ENCODE data around the gene ZIC2.

Gene ZIC2

GRCh38 chr13:99953138-99953755 is 28.3 kb upstream of the ZIC2 start:
- DNase-seq (ENCODE audit: low spot score): no peak
- Mint-ChIP-seq H3K4me1 (ENCODE audit: low read depth) (no peaks in the 10 kb centered on the region), H3K9me3 (no peaks in the 10 kb centered on the region), H3K27ac (no peak overlapping the region), H3K27me3 (ENCODE audit: low read depth) (peaks cover 87% of the 10 kb centered on the region), H3K36me3 (ENCODE audit: low read depth) (no peaks in the 10 kb centered on the region), H3K4me3 (no peak overlapping the region)

- H3K4me3 Mint-ChIP-seq: no peak overlapping the region
- H3K27ac Mint-ChIP-seq: no peak overlapping the region
Observed at GRCh38 chr13:99955107-99955746, 26.4 kb upstream of the ZIC2 start.

GRCh38 chr13:99955747-99956472 is 25.7 kb upstream of the ZIC2 start:
- Mint-ChIP-seq H3K27ac (no peak overlapping the region), H3K27me3 (ENCODE audit: low read depth) (peaks cover 87% of the 10 kb centered on the region), H3K4me1 (ENCODE audit: low read depth) (no peaks in the 10 kb centered on the region), H3K36me3 (ENCODE audit: low read depth) (no peaks in the 10 kb centered on the region), H3K9me3 (no peaks in the 10 kb centered on the region), H3K4me3 (no peak overlapping the region)
- no peak for DNase-seq (ENCODE audit: low spot score)

More at GRCh38 chr13:99955107-99955746, 26.4 kb upstream of the ZIC2 start:
- DNase-seq (ENCODE audit: low spot score): no peak
- Mint-ChIP-seq H3K36me3 (ENCODE audit: low read depth) (no peaks in the 10 kb centered on the region), H3K27me3 (ENCODE audit: low read depth) (peaks cover 89% of the 10 kb centered on the region), H3K9me3 (no peaks in the 10 kb centered on the region), H3K4me1 (ENCODE audit: low read depth) (no peaks in the 10 kb centered on the region)

- DNase-seq (ENCODE audit: low spot score): no peak
- no peaks in the 10 kb centered on the region for H3K4me1 Mint-ChIP-seq (ENCODE audit: low read depth)
- no peak overlapping the region for H3K27ac Mint-ChIP-seq
- peaks cover 88% of the 10 kb centered on the region for H3K27me3 Mint-ChIP-seq (ENCODE audit: low read depth)
- H3K9me3 Mint-ChIP-seq: no peaks in the 10 kb centered on the region
- H3K36me3 Mint-ChIP-seq (ENCODE audit: low read depth): no peaks in the 10 kb centered on the region
- H3K4me3 Mint-ChIP-seq: no peak overlapping the region
Observed at GRCh38 chr13:99956473-99957349, 24.9 kb upstream of the ZIC2 start.

GRCh38 chr13:99958406-99959126 is 23.0 kb upstream of the ZIC2 start:
- Mint-ChIP-seq H3K27me3 (ENCODE audit: low read depth) (peaks cover 85% of the 10 kb centered on the region), H3K36me3 (ENCODE audit: low read depth) (no peaks in the 10 kb centered on the region), H3K4me1 (ENCODE audit: low read depth) (no peaks in the 10 kb centered on the region), H3K4me3 (no peak overlapping the region), H3K27ac (no peak overlapping the region), H3K9me3 (no peaks in the 10 kb centered on the region)
- DNase-seq (ENCODE audit: low spot score): no peak

- H3K4me1 Mint-ChIP-seq (ENCODE audit: low read depth): no peaks in the 10 kb centered on the region
- no peak overlapping the region for H3K4me3 Mint-ChIP-seq
- no peaks in the 10 kb centered on the region for H3K36me3 Mint-ChIP-seq (ENCODE audit: low read depth)
- H3K27ac Mint-ChIP-seq: no peak overlapping the region
- no peaks in the 10 kb centered on the region for H3K9me3 Mint-ChIP-seq
- no peak for DNase-seq (ENCODE audit: low spot score)
- H3K27me3 Mint-ChIP-seq (ENCODE audit: low read depth): peaks cover 84% of the 10 kb centered on the region
Observed at GRCh38 chr13:99959127-99959539, 22.5 kb upstream of the ZIC2 start.

- H3K4me1 Mint-ChIP-seq (ENCODE audit: low read depth): no peaks in the 10 kb centered on the region
- H3K9me3 Mint-ChIP-seq: no peaks in the 10 kb centered on the region
- H3K4me3 Mint-ChIP-seq: peak overlapping the region; percentile 26
- no peak overlapping the region for H3K27ac Mint-ChIP-seq
- peaks cover 80% of the 10 kb centered on the region for H3K27me3 Mint-ChIP-seq (ENCODE audit: low read depth)
- no peaks in the 10 kb centered on the region for H3K36me3 Mint-ChIP-seq (ENCODE audit: low read depth)
- DNase-seq (ENCODE audit: low spot score): no peak
Observed at GRCh38 chr13:99959540-99960230, 21.9 kb upstream of the ZIC2 start.

GRCh38 chr13:99960663-99961311 is 20.8 kb upstream of the ZIC2 start:
- Mint-ChIP-seq H3K4me3 (no peak overlapping the region), H3K4me1 (ENCODE audit: low read depth) (no peaks in the 10 kb centered on the region), H3K27ac (no peak overlapping the region), H3K9me3 (no peaks in the 10 kb centered on the region), H3K36me3 (ENCODE audit: low read depth) (no peaks in the 10 kb centered on the region), H3K27me3 (ENCODE audit: low read depth) (peaks cover 75% of the 10 kb centered on the region)
- no peak for DNase-seq (ENCODE audit: low spot score)

- Mint-ChIP-seq H3K4me1 (ENCODE audit: low read depth) (no peaks in the 10 kb centered on the region), H3K27ac (no peak overlapping the region), H3K36me3 (ENCODE audit: low read depth) (no peaks in the 10 kb centered on the region), H3K4me3 (no peak overlapping the region), H3K9me3 (no peaks in the 10 kb centered on the region), H3K27me3 (ENCODE audit: low read depth) (peaks cover 75% of the 10 kb centered on the region)
- DNase-seq (ENCODE audit: low spot score): no peak
Observed at GRCh38 chr13:99961636-99962035, 19.9 kb upstream of the ZIC2 start.

GRCh38 chr13:99962242-99962641 is 19.3 kb upstream of the ZIC2 start:
- no peak overlapping the region for H3K27ac Mint-ChIP-seq

GRCh38 chr13:99963816-99964339 is 17.7 kb upstream of the ZIC2 start:
- Mint-ChIP-seq H3K4me3 (no peak overlapping the region), H3K9me3 (no peaks in the 10 kb centered on the region), H3K27ac (no peak overlapping the region), H3K4me1 (ENCODE audit: low read depth) (peaks cover 6% of the 10 kb centered on the region), H3K27me3 (ENCODE audit: low read depth) (peaks cover 68% of the 10 kb centered on the region), H3K36me3 (ENCODE audit: low read depth) (peaks cover 1% of the 10 kb centered on the region)
- DNase-seq (ENCODE audit: low spot score): no peak

More at GRCh38 chr13:99962242-99962641, 19.3 kb upstream of the ZIC2 start:
- no peak overlapping the region for H3K4me3 Mint-ChIP-seq
- peaks cover 76% of the 10 kb centered on the region for H3K27me3 Mint-ChIP-seq (ENCODE audit: low read depth)
- no peaks in the 10 kb centered on the region for H3K9me3 Mint-ChIP-seq
- no peaks in the 10 kb centered on the region for H3K4me1 Mint-ChIP-seq (ENCODE audit: low read depth)
- DNase-seq (ENCODE audit: low spot score): no peak
- H3K36me3 Mint-ChIP-seq (ENCODE audit: low read depth): no peaks in the 10 kb centered on the region

GRCh38 chr13:99965329-99966000 is 16.1 kb upstream of the ZIC2 start:
- H3K4me1 Mint-ChIP-seq (ENCODE audit: low read depth): peaks cover 11% of the 10 kb centered on the region
- no peak overlapping the region for H3K27ac Mint-ChIP-seq
- H3K36me3 Mint-ChIP-seq (ENCODE audit: low read depth): peaks cover 3% of the 10 kb centered on the region
- H3K4me3 Mint-ChIP-seq: no peak overlapping the region
- H3K27me3 Mint-ChIP-seq (ENCODE audit: low read depth): peaks cover 68% of the 10 kb centered on the region
- DNase-seq (ENCODE audit: low spot score): no peak
- no peaks in the 10 kb centered on the region for H3K9me3 Mint-ChIP-seq
